Brain microvascular endothelial cell (primary cell): ENCODE data around the gene ZBTB38.

Experiments
- DNase-seq: peaks from one replicate; pipeline ENCODE4 v3.0.0-alpha.2; 2020
- H3K27ac ChIP-seq: fragments of 250-450 bp; sonication (Bioruptor Pico); 2 replicates; pipeline ENCODE4 v1.5.1; 2020; ENCODE audit warnings: mild to moderate bottlenecking, moderate library complexity
- H3K27me3 ChIP-seq: fragments of 250-450 bp; sonication (Bioruptor Pico); replicated peaks from 2 replicates; pipeline ENCODE4 v1.5.1; 2020; ENCODE audit warnings: mild to moderate bottlenecking
- H3K36me3 ChIP-seq: fragments of 250-450 bp; sonication (Bioruptor Pico); replicated peaks from 2 replicates; pipeline ENCODE4 v1.5.1; 2020; ENCODE audit warnings: mild to moderate bottlenecking
- H3K4me3 ChIP-seq: 2 replicates; pipeline ENCODE4 v1.5.1; 2011; ENCODE audit warnings: low read depth, mild to moderate bottlenecking, control low read depth, low read length, moderate library complexity
- in situ Hi-C: cut with HindIII; loops from 2 replicates; pipeline ENCODE4 v1.10.0; 2017; ENCODE audit warnings: low sequenced_read_pairs, low pct_ligation_motif_present
- TF ChIP-seq, protein P1 (sequence below): IDR thresholded peaks from 2 replicates; pipeline ENCODE4 v1.5.1; 2011; ENCODE audit warnings: low read depth, mild to moderate bottlenecking, moderate library complexity, low read length, control low read depth, inconsistent platforms; ENCODE audit errors: missing control alignments

ZBTB38 gene

DNA sequence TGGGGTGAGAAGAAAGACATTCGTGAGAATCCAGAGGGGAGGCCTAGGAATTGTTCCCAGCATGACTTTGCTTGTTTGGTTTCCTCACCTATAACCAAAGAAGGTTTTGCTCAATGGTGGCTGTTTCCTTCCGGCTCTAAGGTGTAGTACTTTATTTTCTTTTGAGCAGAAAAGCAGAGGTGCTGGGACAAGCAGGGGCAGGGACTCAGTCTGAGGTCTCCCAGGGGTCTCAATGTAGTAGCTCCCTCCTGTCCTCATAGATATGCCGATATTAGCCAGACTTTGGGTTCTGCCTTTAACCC is 41.6 kb downstream of the ZBTB38 start:
- Histone ChIP-seq H3K4me3 (no peak overlapping the region), H3K36me3 (peaks cover 64% of the 10 kb centered on the region), H3K27ac (peak overlapping the region; percentile 95), H3K27me3 (no peaks in the 10 kb centered on the region)
- TF ChIP-seq, protein P1, sequence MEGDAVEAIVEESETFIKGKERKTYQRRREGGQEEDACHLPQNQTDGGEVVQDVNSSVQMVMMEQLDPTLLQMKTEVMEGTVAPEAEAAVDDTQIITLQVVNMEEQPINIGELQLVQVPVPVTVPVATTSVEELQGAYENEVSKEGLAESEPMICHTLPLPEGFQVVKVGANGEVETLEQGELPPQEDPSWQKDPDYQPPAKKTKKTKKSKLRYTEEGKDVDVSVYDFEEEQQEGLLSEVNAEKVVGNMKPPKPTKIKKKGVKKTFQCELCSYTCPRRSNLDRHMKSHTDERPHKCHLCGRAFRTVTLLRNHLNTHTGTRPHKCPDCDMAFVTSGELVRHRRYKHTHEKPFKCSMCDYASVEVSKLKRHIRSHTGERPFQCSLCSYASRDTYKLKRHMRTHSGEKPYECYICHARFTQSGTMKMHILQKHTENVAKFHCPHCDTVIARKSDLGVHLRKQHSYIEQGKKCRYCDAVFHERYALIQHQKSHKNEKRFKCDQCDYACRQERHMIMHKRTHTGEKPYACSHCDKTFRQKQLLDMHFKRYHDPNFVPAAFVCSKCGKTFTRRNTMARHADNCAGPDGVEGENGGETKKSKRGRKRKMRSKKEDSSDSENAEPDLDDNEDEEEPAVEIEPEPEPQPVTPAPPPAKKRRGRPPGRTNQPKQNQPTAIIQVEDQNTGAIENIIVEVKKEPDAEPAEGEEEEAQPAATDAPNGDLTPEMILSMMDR, result no peak
- no peak for DNase-seq
- in situ Hi-C loops, result no loop called here

DNA sequence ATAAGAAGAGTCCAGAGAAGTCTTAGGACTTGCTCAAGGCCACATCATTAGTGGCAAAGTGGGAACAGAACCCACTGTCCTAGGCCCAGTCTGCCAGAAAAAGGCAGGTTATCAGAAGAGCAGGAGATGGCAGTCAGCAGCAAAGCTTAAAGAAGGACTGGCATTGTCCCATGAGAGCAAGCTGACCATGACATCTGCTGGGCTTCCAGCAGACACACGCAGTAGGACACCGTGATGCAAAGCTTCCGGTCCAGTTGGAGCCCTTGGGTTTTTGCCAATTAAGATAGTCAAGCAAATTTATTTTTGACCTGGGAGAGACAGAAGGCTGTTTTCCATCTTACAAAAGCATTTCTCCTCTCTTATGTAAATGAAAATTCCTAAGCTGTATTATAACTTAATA is 42.1 kb downstream of the ZBTB38 start:
- no peaks in the 10 kb centered on the region for H3K27me3 ChIP-seq
- peak; percentile 74 for DNase-seq
- TF ChIP-seq, protein P1, result peak; percentile 3
- H3K36me3 ChIP-seq, result peaks cover 66% of the 10 kb centered on the region
- peak overlapping the region; percentile 95 for H3K27ac ChIP-seq
- H3K4me3 ChIP-seq, result no peak overlapping the region
- in situ Hi-C loops, result no loop called here

DNA sequence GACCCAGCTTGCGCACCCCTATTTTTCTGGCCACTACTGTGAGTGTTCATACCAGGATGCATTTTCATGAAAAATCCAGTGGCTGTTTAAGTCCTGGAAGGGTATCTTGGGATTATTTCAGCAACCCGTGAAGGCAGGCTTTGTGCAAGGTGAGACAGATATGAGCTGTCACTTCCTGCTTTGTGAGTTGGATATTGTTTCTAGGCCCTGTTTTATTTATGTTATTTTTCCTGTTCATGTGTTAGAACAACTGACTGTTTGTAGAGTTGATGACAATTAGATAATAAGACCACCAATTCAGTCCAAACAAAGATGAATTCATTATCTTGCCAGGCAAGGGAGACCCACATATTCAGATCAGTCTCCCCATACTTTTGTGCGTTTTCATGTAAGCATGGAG is 42.5 kb downstream of the ZBTB38 start:
- TF ChIP-seq, protein P1, result no peak
- peaks cover 65% of the 10 kb centered on the region for H3K36me3 ChIP-seq
- in situ Hi-C loops, result no loop called here

DNA sequence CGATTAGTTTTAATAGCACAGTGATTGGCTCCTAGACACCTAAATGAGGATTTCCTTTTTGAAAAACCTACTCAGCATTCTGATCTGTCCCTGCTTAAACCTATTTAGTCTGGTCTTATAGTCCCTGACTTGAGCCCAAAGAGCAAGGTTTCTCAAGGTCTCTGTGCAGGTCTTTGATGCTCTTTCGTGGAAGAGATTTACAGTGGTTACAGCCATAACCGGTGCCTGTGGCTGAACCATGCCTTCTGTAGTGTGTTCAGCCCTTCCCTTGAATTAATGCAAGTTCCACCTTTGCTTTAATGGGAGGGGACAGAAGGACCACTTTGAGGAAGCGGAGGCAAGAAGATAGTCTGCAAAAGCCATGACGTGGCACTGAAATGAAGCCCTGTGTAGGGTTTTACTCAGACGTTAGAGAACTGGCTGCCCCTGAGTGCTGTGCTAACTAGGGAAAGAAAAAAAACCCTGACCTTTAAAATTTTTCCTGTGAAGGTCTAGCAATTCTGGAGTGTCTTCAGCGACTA is 43.0 kb downstream of the ZBTB38 start:
- TF ChIP-seq, protein P1, result no peak
- Histone ChIP-seq H3K27ac (peak overlapping the region; percentile 95), H3K27me3 (no peaks in the 10 kb centered on the region), H3K36me3 (peaks cover 65% of the 10 kb centered on the region), H3K4me3 (no peak overlapping the region)
- in situ Hi-C loops, result no loop called here
- peak; percentile 64 for DNase-seq

More for the DNA sequence above, 42.5 kb downstream of the ZBTB38 start:
- H3K27me3 ChIP-seq, result no peaks in the 10 kb centered on the region
- DNase-seq, result no peak
- H3K4me3 ChIP-seq, result no peak overlapping the region
- H3K27ac ChIP-seq, result peak overlapping the region; percentile 95

DNA sequence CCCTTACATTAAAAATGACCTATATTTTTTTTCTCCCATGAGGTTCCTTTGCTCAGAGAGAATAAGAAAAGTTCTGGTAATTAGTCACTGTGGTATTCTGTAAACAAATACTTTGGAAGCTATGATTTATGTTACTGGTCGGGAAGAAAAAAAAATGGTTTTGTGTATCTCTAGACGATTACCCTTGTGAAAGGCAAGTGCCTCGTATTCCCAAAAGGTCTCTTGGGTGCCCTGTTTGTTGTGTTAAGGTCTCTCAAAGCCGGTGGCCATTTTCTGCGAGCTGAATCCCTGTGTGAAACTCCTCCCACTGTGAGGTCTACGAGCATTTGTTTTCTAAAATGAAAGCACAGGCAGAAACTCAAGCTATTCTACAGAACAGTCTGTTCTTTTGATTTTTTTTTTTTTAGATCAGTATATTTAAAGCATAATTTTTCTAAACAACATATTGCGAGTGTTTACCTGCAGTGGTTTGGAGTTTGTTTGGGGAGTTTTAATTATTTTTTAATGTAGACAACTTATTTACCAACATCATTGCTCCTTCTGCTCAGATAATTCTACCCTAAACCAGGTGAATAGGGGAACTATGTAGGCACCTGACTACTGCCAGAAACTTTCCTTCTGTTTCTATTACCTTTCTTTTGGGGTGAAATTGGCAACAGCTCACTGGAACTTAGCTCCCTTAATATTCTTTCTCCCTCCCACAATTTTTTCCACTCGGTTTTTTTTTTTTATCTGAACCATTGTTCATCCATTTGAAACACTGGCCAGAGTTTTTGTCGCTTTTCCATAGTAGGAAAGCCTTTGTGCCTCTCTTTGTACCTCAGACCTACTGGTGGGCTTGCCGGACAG is 44.0 kb downstream of the ZBTB38 start:
- TF ChIP-seq, protein P1, result no peak
- peak overlapping the region; percentile 95 for H3K27ac ChIP-seq
- peak; percentile 90 for DNase-seq
- H3K4me3 ChIP-seq, result no peak overlapping the region
- no peaks in the 10 kb centered on the region for H3K27me3 ChIP-seq
- peaks cover 74% of the 10 kb centered on the region for H3K36me3 ChIP-seq
- in situ Hi-C loops, result no loop called here
